Measurements from ENCODE around the gene IFT27.

DNA sequence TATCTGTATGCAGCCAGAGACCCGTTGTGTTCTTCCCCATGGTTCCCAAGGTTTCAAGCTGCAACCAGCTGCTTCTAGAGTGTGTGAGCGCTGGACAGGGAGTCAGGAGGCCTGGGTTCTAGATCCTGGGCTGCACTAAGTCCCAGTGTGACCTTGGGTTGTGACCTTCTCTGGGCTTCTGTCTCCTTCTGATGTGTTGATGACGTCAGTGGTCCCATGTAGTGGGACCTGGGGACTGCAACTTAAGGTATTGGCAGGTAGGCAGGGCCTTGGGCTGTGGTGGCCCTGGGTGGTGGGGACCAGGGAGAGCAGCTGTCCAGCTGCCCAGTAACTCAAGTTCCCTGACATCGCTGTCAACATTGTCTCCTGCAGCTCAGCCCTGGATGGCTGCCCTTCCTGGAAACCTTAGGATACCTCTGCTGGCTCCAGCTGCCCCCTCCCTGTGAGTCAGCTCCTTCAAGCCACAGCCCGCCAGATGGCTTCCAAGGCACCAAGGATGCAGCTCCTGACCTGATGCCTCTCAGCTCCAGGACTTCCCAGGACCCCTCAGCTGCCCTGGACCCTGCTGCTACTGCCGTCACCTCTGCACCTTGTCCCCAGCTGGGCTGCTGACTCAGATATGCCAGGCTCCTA is 42.2 kb upstream of the IFT27 start:
- TF ChIP-seq POLR2AphosphoS5 (IDR thresholded peaks at IDR 0.05; ENCODE audit: low read depth, low read length), result no peak
- TF ChIP-seq, protein P1, sequence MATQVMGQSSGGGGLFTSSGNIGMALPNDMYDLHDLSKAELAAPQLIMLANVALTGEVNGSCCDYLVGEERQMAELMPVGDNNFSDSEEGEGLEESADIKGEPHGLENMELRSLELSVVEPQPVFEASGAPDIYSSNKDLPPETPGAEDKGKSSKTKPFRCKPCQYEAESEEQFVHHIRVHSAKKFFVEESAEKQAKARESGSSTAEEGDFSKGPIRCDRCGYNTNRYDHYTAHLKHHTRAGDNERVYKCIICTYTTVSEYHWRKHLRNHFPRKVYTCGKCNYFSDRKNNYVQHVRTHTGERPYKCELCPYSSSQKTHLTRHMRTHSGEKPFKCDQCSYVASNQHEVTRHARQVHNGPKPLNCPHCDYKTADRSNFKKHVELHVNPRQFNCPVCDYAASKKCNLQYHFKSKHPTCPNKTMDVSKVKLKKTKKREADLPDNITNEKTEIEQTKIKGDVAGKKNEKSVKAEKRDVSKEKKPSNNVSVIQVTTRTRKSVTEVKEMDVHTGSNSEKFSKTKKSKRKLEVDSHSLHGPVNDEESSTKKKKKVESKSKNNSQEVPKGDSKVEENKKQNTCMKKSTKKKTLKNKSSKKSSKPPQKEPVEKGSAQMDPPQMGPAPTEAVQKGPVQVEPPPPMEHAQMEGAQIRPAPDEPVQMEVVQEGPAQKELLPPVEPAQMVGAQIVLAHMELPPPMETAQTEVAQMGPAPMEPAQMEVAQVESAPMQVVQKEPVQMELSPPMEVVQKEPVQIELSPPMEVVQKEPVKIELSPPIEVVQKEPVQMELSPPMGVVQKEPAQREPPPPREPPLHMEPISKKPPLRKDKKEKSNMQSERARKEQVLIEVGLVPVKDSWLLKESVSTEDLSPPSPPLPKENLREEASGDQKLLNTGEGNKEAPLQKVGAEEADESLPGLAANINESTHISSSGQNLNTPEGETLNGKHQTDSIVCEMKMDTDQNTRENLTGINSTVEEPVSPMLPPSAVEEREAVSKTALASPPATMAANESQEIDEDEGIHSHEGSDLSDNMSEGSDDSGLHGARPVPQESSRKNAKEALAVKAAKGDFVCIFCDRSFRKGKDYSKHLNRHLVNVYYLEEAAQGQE (IDR thresholded peaks at IDR 0.05; ENCODE audit: insufficient read depth in 1 of 2, low read depth in 2 of 2, low read length in 2 of 2), result no peak
